Measurements from ENCODE around the gene NUDT3. TPM values are rescaled to one million over a fixed set of nuclear protein-coding genes. Genes with fewer than 3 reads are reported as not detected.

The NUDT3 gene
- total RNA-seq, 1 experiment from 2014 or later, result 48.4 TPM

- Mint-ChIP-seq H3K9me3 (ENCODE audit: low read depth, unreplicated experiment) (no peaks in the 10 kb centered on the region), H3K4me3 (ENCODE audit: low read depth, unreplicated experiment) (no peak overlapping the region), H3K27ac (ENCODE audit: unreplicated experiment) (no peak overlapping the region), H3K27me3 (ENCODE audit: unreplicated experiment) (no peaks in the 10 kb centered on the region), H3K4me1 (ENCODE audit: low read depth, unreplicated experiment) (peaks cover 8% of the 10 kb centered on the region), H3K36me3 (ENCODE audit: insufficient read depth, unreplicated experiment) (peaks cover 12% of the 10 kb centered on the region)
- no TSS peak for BruUV-seq (replicated peaks)
- intact Hi-C loops (cut with micrococcal nuclease; ENCODE audit: unreplicated experiment), result no loop called here
- no peak for TF ChIP-seq CTCF (IDR thresholded peaks at IDR 0.05; ENCODE audit: unreplicated experiment)
- CTCF ChIA-PET, result no interaction called here
- no peak for DNase-seq
Observed at GRCh38 chr6:34280216-34280615, 112.3 kb downstream of the NUDT3 start.

GRCh38 chr6:34278833-34279232, 113.6 kb downstream of the NUDT3 start:
- peaks cover 4% of the 10 kb centered on the region for H3K9me3 Mint-ChIP-seq (ENCODE audit: low read depth, unreplicated experiment)
- intact Hi-C loops (cut with micrococcal nuclease; ENCODE audit: unreplicated experiment), result no loop called here
- DNase-seq, result no peak
- H3K27me3 Mint-ChIP-seq (ENCODE audit: unreplicated experiment), result no peaks in the 10 kb centered on the region
- no peak for TF ChIP-seq CTCF (IDR thresholded peaks at IDR 0.05; ENCODE audit: unreplicated experiment)
- no peak overlapping the region for H3K4me3 Mint-ChIP-seq (ENCODE audit: low read depth, unreplicated experiment)
- H3K36me3 Mint-ChIP-seq (ENCODE audit: insufficient read depth, unreplicated experiment), result peaks cover 14% of the 10 kb centered on the region
- no peak overlapping the region for H3K27ac Mint-ChIP-seq (ENCODE audit: unreplicated experiment)
- no TSS peak for BruUV-seq (replicated peaks)
- CTCF ChIA-PET, result no interaction called here
- H3K4me1 Mint-ChIP-seq (ENCODE audit: low read depth, unreplicated experiment), result peaks cover 14% of the 10 kb centered on the region

- intact Hi-C loops (cut with micrococcal nuclease; ENCODE audit: unreplicated experiment), result no loop called here
- Mint-ChIP-seq H3K36me3 (ENCODE audit: insufficient read depth, unreplicated experiment) (peaks cover 12% of the 10 kb centered on the region), H3K4me3 (ENCODE audit: low read depth, unreplicated experiment) (no peak overlapping the region), H3K4me1 (ENCODE audit: low read depth, unreplicated experiment) (peaks cover 24% of the 10 kb centered on the region), H3K27me3 (ENCODE audit: unreplicated experiment) (no peaks in the 10 kb centered on the region), H3K9me3 (ENCODE audit: low read depth, unreplicated experiment) (peaks cover 5% of the 10 kb centered on the region), H3K27ac (ENCODE audit: unreplicated experiment) (peak overlapping the region; percentile 0)
- DNase-seq, result no peak
- CTCF ChIA-PET, result no interaction called here
- no peak for TF ChIP-seq CTCF (IDR thresholded peaks at IDR 0.05; ENCODE audit: unreplicated experiment)
- no TSS peak for BruUV-seq (replicated peaks)
Observed at GRCh38 chr6:34277763-34278112, 114.7 kb downstream of the NUDT3 start.

GRCh38 chr6:34276881-34277762, 115.3 kb downstream of the NUDT3 start:
- no peak overlapping the region for H3K4me3 Mint-ChIP-seq (ENCODE audit: low read depth, unreplicated experiment)
- CTCF ChIA-PET, result no interaction called here
- H3K27ac Mint-ChIP-seq (ENCODE audit: unreplicated experiment), result peak overlapping the region; percentile 0
- peaks cover 12% of the 10 kb centered on the region for H3K36me3 Mint-ChIP-seq (ENCODE audit: insufficient read depth, unreplicated experiment)
- intact Hi-C loops (cut with micrococcal nuclease; ENCODE audit: unreplicated experiment), result no loop called here
- H3K9me3 Mint-ChIP-seq (ENCODE audit: low read depth, unreplicated experiment), result peaks cover 5% of the 10 kb centered on the region
- no peak for DNase-seq
- H3K27me3 Mint-ChIP-seq (ENCODE audit: unreplicated experiment), result no peaks in the 10 kb centered on the region
- no TSS peak for BruUV-seq (replicated peaks)
- H3K4me1 Mint-ChIP-seq (ENCODE audit: low read depth, unreplicated experiment), result peaks cover 24% of the 10 kb centered on the region
- no peak for TF ChIP-seq CTCF (IDR thresholded peaks at IDR 0.05; ENCODE audit: unreplicated experiment)
